Measurements from ENCODE around the gene VDR. TPM values are rescaled to one million over a fixed set of nuclear protein-coding genes. Genes with fewer than 3 reads are reported as not detected.
"Not testable (repeated sequence)": the region's sequence is repeated elsewhere in the genome, so short reads cannot be mapped to it uniquely, and the experiment has no call there.

Gene VDR
- total RNA-seq, 1 donor from 2014 or later = 4.6 TPM

DNA sequence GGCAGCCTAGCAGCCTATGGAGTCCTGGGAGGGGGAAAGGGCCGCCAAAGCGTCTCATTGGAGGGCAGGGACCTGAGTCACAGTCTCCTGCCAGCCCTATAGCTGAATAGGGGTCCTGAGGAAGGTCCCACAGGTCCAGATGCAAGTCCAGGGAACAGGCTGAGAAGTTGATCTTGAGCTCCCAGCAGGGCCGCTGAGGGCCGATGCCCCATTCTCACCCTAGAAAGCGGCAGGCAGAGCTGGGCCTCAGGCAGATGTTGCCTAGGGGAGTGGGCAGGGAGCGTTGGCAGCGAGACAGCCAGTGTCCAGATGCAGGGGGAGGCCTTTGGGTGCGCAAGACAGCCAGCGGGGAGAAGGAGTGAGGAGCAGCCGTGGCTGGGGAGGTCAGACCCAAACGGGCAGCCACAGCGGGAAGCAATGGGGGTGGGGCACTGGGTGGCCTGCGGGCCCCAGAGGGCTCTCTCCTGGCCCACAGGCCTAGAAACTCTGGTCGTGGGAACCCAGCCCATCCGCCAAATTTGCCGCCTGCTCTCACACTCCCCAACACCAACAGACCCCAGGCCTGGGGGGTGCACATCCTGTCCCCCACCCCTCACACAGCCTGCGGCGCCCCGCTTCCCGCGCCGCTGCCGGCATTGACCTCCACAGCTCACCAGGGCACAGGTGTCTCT lies 86.2 kb downstream of the VDR start:
- H3K36me3 Mint-ChIP-seq (ENCODE audit: low read depth) = no peaks in the 10 kb centered on the region
- peak overlapping the region; percentile 89 for H3K4me3 Mint-ChIP-seq (ENCODE audit: unreplicated experiment)
- DNase-seq (ENCODE audit: low spot score) = peak; percentile 82
- H3K27me3 Mint-ChIP-seq (ENCODE audit: low read depth) = no peaks in the 10 kb centered on the region
- peak overlapping the region; percentile 85 for H3K27ac Mint-ChIP-seq (ENCODE audit: unreplicated experiment)
- H3K4me1 Mint-ChIP-seq (ENCODE audit: low read depth) = peaks cover 80% of the 10 kb centered on the region
- TF ChIP-seq, protein P1, sequence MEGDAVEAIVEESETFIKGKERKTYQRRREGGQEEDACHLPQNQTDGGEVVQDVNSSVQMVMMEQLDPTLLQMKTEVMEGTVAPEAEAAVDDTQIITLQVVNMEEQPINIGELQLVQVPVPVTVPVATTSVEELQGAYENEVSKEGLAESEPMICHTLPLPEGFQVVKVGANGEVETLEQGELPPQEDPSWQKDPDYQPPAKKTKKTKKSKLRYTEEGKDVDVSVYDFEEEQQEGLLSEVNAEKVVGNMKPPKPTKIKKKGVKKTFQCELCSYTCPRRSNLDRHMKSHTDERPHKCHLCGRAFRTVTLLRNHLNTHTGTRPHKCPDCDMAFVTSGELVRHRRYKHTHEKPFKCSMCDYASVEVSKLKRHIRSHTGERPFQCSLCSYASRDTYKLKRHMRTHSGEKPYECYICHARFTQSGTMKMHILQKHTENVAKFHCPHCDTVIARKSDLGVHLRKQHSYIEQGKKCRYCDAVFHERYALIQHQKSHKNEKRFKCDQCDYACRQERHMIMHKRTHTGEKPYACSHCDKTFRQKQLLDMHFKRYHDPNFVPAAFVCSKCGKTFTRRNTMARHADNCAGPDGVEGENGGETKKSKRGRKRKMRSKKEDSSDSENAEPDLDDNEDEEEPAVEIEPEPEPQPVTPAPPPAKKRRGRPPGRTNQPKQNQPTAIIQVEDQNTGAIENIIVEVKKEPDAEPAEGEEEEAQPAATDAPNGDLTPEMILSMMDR (IDR thresholded peaks at IDR 0.05) = no peak
- H3K9me3 Mint-ChIP-seq (ENCODE audit: low read depth) = no peaks in the 10 kb centered on the region

DNA sequence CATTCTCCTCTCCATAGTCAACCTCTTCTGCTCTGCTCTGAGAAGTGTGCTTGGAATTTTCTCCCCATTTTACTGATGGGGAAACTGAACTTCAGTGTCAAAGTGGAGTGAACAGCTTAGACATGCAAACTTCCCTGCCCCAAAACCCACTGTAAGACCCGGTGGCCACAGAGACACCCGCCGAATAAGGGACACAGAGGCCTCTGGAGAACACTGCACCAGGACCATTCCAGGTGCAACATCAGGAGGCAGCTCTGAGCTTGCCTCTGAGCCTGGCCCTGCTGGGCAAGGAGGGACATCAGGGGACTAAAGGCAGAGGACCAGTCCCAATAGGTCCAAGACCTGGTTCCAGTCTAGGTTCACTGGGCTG lies 86.8 kb downstream of the VDR start:
- Mint-ChIP-seq H3K27ac (ENCODE audit: unreplicated experiment) (peak overlapping the region; percentile 85), H3K4me1 (ENCODE audit: low read depth) (peaks cover 81% of the 10 kb centered on the region), H3K36me3 (ENCODE audit: low read depth) (no peaks in the 10 kb centered on the region), H3K9me3 (ENCODE audit: low read depth) (no peaks in the 10 kb centered on the region), H3K4me3 (ENCODE audit: unreplicated experiment) (peak overlapping the region; percentile 89), H3K27me3 (ENCODE audit: low read depth) (no peaks in the 10 kb centered on the region)
- peak; percentile 68 for DNase-seq (ENCODE audit: low spot score)
- TF ChIP-seq, protein P1 (IDR thresholded peaks at IDR 0.05) = no peak

DNA sequence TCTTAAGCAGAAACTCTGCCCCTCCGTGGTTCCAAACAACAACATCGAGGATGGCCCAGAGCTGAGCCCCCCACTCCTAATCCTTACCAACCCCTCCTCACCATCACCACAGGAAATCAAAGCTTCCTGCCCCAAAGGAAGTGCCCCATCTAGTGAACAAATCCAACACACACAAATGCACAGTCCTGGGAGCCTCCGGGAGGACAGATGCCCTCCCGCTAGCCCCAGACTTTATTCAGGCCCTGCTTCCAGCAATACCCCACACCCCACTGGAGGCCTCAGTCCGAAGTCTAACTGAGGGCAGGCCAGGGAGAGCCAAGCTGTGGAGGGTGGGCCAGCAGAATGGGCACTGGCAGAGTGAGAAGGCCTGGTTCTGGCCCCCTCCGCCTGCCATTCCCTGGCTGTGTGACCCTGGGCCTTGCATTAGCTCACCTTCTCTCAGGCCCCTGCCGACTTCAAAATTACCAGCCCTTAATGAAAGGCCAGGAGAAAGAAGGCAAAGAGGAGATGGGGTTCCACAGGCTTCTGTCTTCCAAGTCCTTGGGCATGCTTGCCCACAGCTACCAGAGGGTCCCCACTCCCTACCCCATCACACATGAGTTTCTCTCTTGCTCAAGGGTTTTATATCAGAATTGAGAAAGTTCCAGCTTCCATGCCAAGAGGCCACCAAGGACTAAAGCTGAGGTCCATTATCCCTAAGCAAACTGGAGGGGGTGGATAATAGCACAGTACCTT lies 87.4 kb downstream of the VDR start:
- H3K4me1 Mint-ChIP-seq (ENCODE audit: low read depth) = peaks cover 81% of the 10 kb centered on the region
- TF ChIP-seq, protein P1 (IDR thresholded peaks at IDR 0.05) = peak; percentile 73
- H3K27me3 Mint-ChIP-seq (ENCODE audit: low read depth) = no peaks in the 10 kb centered on the region
- peak overlapping the region; percentile 89 for H3K4me3 Mint-ChIP-seq (ENCODE audit: unreplicated experiment)
- H3K27ac Mint-ChIP-seq (ENCODE audit: unreplicated experiment) = peak overlapping the region; percentile 85
- DNase-seq (ENCODE audit: low spot score) = peak; percentile 64
- H3K9me3 Mint-ChIP-seq (ENCODE audit: low read depth) = no peaks in the 10 kb centered on the region
- no peaks in the 10 kb centered on the region for H3K36me3 Mint-ChIP-seq (ENCODE audit: low read depth)

DNA sequence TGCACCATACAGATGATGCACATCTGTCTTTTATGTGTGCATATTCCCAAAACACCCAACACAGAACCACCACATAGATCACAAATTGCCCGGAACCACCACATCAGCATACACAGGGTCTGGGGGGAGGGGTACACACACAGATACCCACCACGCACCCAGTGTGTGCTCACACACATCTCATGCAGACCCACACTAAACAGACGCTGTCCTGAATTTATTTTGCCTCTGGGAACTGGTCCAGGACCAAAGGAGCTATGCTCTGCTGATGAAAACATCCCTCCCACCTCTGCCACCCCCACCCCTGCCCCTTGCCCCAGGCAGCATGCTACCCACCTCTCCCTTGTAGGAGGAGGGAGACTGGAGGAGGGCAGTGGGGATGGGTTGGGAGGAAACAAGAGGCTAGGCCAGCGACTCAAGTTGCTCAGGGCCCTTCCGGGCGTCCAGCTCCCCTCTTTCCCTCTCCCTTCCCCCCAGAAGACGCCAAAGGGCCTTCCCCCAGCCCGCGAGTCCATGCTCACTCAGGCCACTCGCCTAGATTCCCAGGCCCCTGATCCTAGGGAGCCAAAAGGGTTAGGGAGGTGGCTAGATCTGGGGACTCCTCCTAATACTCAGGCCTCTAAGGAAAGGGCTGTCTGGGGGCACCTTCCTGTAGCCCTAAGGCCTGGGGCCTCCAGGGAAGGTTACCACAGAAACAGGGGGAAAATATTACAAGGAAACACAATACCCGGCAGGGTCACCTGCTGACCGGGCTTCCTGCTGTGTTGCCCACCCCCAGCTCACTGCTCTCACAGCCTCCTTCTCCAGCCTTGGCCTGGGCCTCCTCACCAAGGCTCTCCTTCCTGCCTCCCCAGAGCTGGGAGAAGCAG lies 88.2 kb downstream of the VDR start:
- DNase-seq (ENCODE audit: low spot score) = peak; percentile 75
- no peaks in the 10 kb centered on the region for H3K36me3 Mint-ChIP-seq (ENCODE audit: low read depth)
- TF ChIP-seq, protein P1 (IDR thresholded peaks at IDR 0.05) = no peak
- no peaks in the 10 kb centered on the region for H3K9me3 Mint-ChIP-seq (ENCODE audit: low read depth)
- peaks cover 81% of the 10 kb centered on the region for H3K4me1 Mint-ChIP-seq (ENCODE audit: low read depth)
- no peaks in the 10 kb centered on the region for H3K27me3 Mint-ChIP-seq (ENCODE audit: low read depth)
- H3K4me3 Mint-ChIP-seq (ENCODE audit: unreplicated experiment) = peak overlapping the region; percentile 89
- H3K27ac Mint-ChIP-seq (ENCODE audit: unreplicated experiment) = peak overlapping the region; percentile 85

DNA sequence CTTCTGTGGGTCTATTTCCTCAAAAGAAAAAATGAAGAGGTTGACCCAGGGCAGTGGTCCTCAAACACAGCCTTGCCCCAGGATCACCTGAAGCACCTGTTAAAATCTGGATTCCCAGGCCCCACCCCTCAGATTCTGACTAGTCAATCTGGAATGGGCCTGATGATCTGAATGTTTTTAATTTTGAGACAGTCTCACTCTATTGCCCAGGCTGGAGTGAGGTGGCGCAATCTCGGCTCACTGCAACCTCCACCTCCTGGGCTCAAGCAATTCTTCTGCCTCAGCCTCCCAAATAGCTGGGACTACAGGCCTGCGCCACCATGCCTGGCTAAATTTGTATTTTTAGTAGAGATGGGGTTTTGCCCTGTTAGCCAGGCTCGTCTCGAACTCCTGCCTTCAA lies 89.3 kb downstream of the VDR start:
- not testable (repeated sequence) for H3K36me3 Mint-ChIP-seq (ENCODE audit: low read depth); H3K9me3 Mint-ChIP-seq (ENCODE audit: low read depth); H3K27me3 Mint-ChIP-seq (ENCODE audit: low read depth); H3K4me3 Mint-ChIP-seq (ENCODE audit: unreplicated experiment); DNase-seq (ENCODE audit: low spot score)
- Mint-ChIP-seq H3K27ac (ENCODE audit: unreplicated experiment) (peak overlapping the region; percentile 66), H3K4me1 (ENCODE audit: low read depth) (peaks cover 83% of the 10 kb centered on the region)
